Thyroid gland (tissue), 4 donors: ENCODE results near the gene SPOCK1. TPM values are rescaled to one million over a fixed set of nuclear protein-coding genes. Genes with fewer than 3 reads are reported as not detected.

Source experiments
- DNase-seq, 2 donors: peaks; one replicate each; pipeline ENCODE4 v3.0.0-alpha.2; 2019
- H3K27ac ChIP-seq, 3 donors: fragments of 200-600 bp; sonication (generic); 1 replicate in 2 of 3; 2 replicates in 1 of 3; pipeline ENCODE4 v1.5.1; 2016 to 2019; ENCODE audit warnings: mild to moderate bottlenecking in 1 of 3, moderate library complexity in 1 of 3
- H3K27me3 ChIP-seq: fragments of 200-600 bp; sonication (generic); one replicate; pipeline ENCODE4 v1.5.1; 2019
- H3K36me3 ChIP-seq, 2 donors: fragments of 200-600 bp; sonication (generic); one replicate each; pipeline ENCODE4 v1.5.1; 2016 to 2019
- H3K4me1 ChIP-seq, 2 donors: fragments of 200-600 bp; sonication (generic); one replicate each; pipeline ENCODE4 v1.5.1; 2017 to 2019
- H3K4me3 ChIP-seq, 3 donors: fragments of 200-600 bp; sonication (generic); replicated peaks in 1 of 3; 1 replicate in 2 of 3; 2 replicates in 1 of 3; pipeline ENCODE4 v1.5.1; 2016; ENCODE audit warnings: mild to moderate bottlenecking in 1 of 3
- H3K9me3 ChIP-seq: fragments of 200-600 bp; sonication (generic); one replicate; pipeline ENCODE4 v1.5.1; 2017
- POLR2A ChIP-seq, 2 donors: fragments of 450-650 bp; IDR thresholded peaks; one replicate each; pipeline ENCODE4 v1.6.1; 2017; ENCODE audit warnings: antibody characterized with exemption in 2 of 2, mild to moderate bottlenecking in 2 of 2, moderate library complexity in 1 of 2
- WGBS, 2 donors: methylation state at CpG; one replicate each; pipeline ENCODE4 v1.1.5; 2017; 5-methylcytosine and 5-hydroxymethylcytosine counted together
- intact Hi-C: fragments of 100-400 bp; cut with DNase I; formaldehyde crosslinking; loops from one replicate; pipeline ENCODE4 v1.15.1; 2023
- total RNA-seq, 4 donors: library from RNA; depleted of rRNA; stranded (reverse); fragments of >200 nt; gene quantifications; one replicate each; pipeline ENCODE4 v1.2.3, GENCODE V29; 2016
- TF ChIP-seq, protein P1 (sequence below), 6 experiments: fragments of 200-600 bp in 3 of 6; fragments of 450-650 bp in 3 of 6; sonication (generic) in 3 of 6; IDR thresholded peaks; one replicate each; pipeline ENCODE4 v1.5.1; 2016 to 2019; ENCODE audit warnings: antibody characterized with exemption in 6 of 6, mild to moderate bottlenecking in 2 of 6, inconsistent platforms in 1 of 6, moderate library complexity in 1 of 6

SPOCK1 gene
- total RNA-seq, 4 donors from 2014 or later, result 15.8 to 34.1 (median 27.5) TPM

DNA sequence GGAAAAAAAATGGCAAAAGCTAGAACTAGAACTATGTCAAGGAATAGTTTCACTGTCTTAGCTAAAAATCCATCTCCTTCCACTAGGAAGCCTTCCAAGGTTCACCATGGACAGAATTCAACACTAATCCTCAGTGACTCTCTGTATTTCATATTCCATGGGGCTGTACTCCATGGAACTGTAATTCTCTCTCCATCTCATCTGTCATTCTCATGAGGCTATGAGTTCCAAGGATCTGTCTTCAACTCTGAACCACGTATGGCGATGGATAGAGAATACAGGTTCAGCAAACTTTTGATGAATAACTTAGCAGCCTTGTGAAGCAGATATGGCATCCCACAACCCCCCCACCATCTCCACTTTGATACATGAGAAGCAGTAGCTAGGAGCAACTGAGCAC is 184.0 kb downstream of the SPOCK1 start:
- H3K9me3 ChIP-seq, result no peaks in the 10 kb centered on the region
- no peak for TF ChIP-seq POLR2A (IDR thresholded peaks at IDR 0.05)
- TF ChIP-seq, protein P1, sequence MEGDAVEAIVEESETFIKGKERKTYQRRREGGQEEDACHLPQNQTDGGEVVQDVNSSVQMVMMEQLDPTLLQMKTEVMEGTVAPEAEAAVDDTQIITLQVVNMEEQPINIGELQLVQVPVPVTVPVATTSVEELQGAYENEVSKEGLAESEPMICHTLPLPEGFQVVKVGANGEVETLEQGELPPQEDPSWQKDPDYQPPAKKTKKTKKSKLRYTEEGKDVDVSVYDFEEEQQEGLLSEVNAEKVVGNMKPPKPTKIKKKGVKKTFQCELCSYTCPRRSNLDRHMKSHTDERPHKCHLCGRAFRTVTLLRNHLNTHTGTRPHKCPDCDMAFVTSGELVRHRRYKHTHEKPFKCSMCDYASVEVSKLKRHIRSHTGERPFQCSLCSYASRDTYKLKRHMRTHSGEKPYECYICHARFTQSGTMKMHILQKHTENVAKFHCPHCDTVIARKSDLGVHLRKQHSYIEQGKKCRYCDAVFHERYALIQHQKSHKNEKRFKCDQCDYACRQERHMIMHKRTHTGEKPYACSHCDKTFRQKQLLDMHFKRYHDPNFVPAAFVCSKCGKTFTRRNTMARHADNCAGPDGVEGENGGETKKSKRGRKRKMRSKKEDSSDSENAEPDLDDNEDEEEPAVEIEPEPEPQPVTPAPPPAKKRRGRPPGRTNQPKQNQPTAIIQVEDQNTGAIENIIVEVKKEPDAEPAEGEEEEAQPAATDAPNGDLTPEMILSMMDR (IDR thresholded peaks at IDR 0.05), result no peak
- no peak overlapping the region for H3K4me3 ChIP-seq
- 98% methylated on average over 2 of the region's 2 CpGs for WGBS, 2 donors
- DNase-seq, result no peak
- H3K27ac ChIP-seq, result no peak overlapping the region
- H3K36me3 ChIP-seq, result no peaks in the 10 kb centered on the region
- H3K27me3 ChIP-seq, result no peaks in the 10 kb centered on the region
- intact Hi-C loops, result no loop called here
- peaks cover 0 to 7% of the 10 kb centered on the region in 2 donors for H3K4me1 ChIP-seq

DNA sequence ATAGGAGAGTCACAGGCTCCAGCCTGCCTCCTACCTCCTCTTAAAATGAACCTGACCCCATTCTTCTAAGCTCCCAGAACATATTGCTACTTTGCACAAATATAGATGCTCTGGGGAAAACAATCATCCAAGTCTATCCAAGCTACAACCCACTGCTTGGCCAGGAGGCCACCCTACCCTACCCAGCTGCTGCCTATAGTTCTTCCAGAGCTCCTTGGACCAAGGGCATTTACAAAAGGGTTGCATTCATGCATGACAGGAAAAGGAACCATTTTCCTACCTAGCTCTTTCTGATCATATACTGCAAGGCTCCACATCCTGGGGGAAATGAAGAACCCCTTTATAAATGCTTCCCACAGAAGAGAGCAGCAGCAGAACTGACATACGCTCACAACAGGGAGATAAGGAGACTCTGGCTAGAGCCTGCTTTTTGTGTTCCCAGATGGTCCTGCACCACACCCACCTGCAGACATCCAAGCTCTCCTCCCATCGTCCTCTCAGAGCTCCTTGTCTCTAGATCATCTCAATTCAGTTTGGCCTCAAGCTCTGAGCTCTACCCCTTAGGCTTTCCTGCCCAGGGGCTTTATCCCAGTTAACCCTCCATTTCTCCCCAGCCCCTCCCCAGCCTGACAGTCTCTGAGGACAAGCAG is 185.5 kb downstream of the SPOCK1 start:
- 79 to 89% methylated on average over 2 of the region's 2 CpGs for WGBS, 2 donors
- DNase-seq, result no peak
- Histone ChIP-seq H3K9me3 (no peaks in the 10 kb centered on the region), H3K4me3 (no peak overlapping the region), H3K4me1 (peaks cover 0 to 8% of the 10 kb centered on the region in 2 donors), H3K27me3 (no peaks in the 10 kb centered on the region), H3K36me3 (no peaks in the 10 kb centered on the region), H3K27ac (no peak overlapping the region)
- intact Hi-C loops, result no loop called here
- TF ChIP-seq, protein P1 (IDR thresholded peaks at IDR 0.05), result no peak
- TF ChIP-seq POLR2A (IDR thresholded peaks at IDR 0.05), result no peak

DNA sequence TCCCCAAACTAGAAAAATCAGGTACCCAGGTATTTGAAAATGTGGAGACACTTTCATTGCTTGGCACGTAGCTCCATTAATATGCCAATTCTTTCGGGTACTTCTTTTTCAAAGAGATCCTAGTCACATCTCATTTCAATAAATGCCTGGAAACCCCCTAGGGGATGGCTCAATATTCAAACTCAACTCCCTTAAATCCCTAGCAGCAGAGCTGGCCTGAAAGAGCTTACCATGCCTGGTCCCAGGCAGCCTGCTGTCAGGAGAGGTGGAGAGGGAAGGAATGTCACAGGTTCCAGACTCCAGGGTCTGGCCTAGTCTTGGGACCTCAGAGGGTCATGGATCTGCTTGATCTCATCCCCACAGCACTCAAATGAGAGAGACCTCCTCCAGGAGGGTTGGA is 187.1 kb downstream of the SPOCK1 start:
- DNase-seq, result no peak
- 92 to 95% methylated on average over 2 of the region's 2 CpGs for WGBS, 2 donors
- intact Hi-C loops, result no loop called here
- peaks cover 0 to 3% of the 10 kb centered on the region in 2 donors for H3K4me1 ChIP-seq
- H3K27ac ChIP-seq, result no peak overlapping the region
- H3K4me3 ChIP-seq, result no peak overlapping the region
- H3K27me3 ChIP-seq, result no peaks in the 10 kb centered on the region
- H3K36me3 ChIP-seq, result no peaks in the 10 kb centered on the region
- TF ChIP-seq, protein P1 (IDR thresholded peaks at IDR 0.05), result no peak
- no peak for TF ChIP-seq POLR2A (IDR thresholded peaks at IDR 0.05)
- no peaks in the 10 kb centered on the region for H3K9me3 ChIP-seq

DNA sequence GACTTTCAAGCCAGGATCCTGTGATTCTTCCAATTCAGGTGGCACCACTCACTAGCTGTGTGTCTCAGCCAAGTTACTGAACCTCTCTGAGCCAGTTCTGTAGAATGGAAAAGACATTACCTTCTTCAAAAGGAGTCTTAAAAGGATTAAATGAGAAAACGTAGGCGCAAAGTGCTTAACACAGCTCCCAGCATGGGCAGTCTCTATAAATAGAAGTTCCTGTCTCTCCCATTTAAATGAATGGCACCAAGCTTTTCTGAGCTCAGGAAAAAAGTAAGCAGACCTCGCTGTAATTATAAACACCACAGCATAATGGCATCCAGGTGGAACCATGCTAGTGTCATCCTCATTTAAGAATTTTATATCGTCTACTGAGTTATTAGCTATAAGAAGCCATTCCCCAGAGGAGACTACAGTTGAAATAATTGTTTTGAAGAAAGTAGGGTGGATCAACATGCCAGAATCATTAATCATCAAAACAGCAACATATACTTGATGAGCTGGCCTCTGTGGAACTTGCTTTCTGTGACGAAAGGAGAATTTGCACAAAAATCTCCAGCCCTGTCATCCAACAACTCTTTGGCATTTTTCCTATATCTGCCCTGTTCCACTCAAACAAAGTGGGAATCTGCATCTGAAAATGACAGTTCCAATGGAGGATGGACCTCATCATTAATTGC is 188.9 kb downstream of the SPOCK1 start:
- intact Hi-C loops, result no loop called here
- H3K27ac ChIP-seq, result no peak overlapping the region
- no peak for TF ChIP-seq POLR2A (IDR thresholded peaks at IDR 0.05)
- TF ChIP-seq, protein P1 (IDR thresholded peaks at IDR 0.05), result no peak
- H3K36me3 ChIP-seq, result no peaks in the 10 kb centered on the region
- 70 to 79% methylated on average over 5 of the region's 5 CpGs for WGBS, 2 donors
- peaks cover 0 to 3% of the 10 kb centered on the region in 2 donors for H3K4me1 ChIP-seq
- H3K27me3 ChIP-seq, result no peaks in the 10 kb centered on the region
- no peak overlapping the region for H3K4me3 ChIP-seq
- DNase-seq, result no peak
- no peaks in the 10 kb centered on the region for H3K9me3 ChIP-seq

DNA sequence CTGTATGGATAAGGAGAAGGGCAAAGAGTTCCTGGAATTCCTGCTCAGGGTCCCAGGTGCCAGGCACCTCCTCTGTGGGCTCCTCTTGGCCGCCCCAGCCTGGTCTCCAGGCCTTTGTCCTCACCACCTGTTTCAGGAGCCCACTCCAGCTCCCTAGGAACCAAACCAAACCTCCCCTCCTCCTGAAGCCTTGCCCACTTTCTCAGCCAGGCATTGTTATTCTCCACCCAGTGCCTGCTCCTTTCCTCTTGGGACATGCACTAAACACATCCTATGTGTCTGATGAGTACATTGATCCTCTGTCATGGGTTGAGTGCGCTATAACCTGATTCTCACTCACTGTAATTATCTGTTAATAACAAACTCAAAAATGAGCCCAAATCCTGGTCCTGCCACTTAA is 189.8 kb downstream of the SPOCK1 start:
- 95 to 98% methylated on average over 2 of the region's 2 CpGs for WGBS, 2 donors
- Histone ChIP-seq H3K27ac (no peak overlapping the region), H3K27me3 (no peaks in the 10 kb centered on the region), H3K9me3 (no peaks in the 10 kb centered on the region), H3K36me3 (no peaks in the 10 kb centered on the region), H3K4me3 (no peak overlapping the region), H3K4me1 (peaks cover 3 to 4% of the 10 kb centered on the region in 2 donors)
- intact Hi-C loops, result no loop called here
- TF ChIP-seq POLR2A (IDR thresholded peaks at IDR 0.05), result no peak
- TF ChIP-seq, protein P1 (IDR thresholded peaks at IDR 0.05), result no peak
- no peak for DNase-seq
